Retinal pigment epithelial cell (primary cell): ENCODE measurements around the gene MYRF.

Source experiments
- DNase-seq: peaks from one replicate; pipeline ENCODE4 v3.0.0-alpha.2; 2010; ENCODE audit warnings: low read depth
- H3K4me3 ChIP-seq: 2 replicates; pipeline ENCODE4 v1.5.1; 2011; ENCODE audit warnings: mild to moderate bottlenecking, low read length, control low read depth, moderate library complexity
- CTCF ChIP-seq: conservative IDR thresholded peaks from 2 replicates; pipeline ENCODE4 v1.5.1; 2011; ENCODE audit warnings: low read depth, low read length, control low read depth, inconsistent platforms

MYRF gene

GRCh38 chr11:61709572-61709971 is 42.9 kb upstream of the MYRF start:
- no peak for TF ChIP-seq CTCF
- DNase-seq: no peak
- H3K4me3 ChIP-seq: no peak overlapping the region

- H3K4me3 ChIP-seq: no peak overlapping the region
- no peak for TF ChIP-seq CTCF
- DNase-seq: no peak
Observed at GRCh38 chr11:61710019-61710418, 42.4 kb upstream of the MYRF start.

GRCh38 chr11:61711037-61711436 is 41.4 kb upstream of the MYRF start:
- no peak for TF ChIP-seq CTCF
- DNase-seq: no peak
- H3K4me3 ChIP-seq: no peak overlapping the region

GRCh38 chr11:61711498-61711897 is 40.9 kb upstream of the MYRF start:
- no peak for TF ChIP-seq CTCF
- no peak overlapping the region for H3K4me3 ChIP-seq
- DNase-seq: no peak

- no peak for DNase-seq
- TF ChIP-seq CTCF: no peak
- H3K4me3 ChIP-seq: no peak overlapping the region
Observed at GRCh38 chr11:61712314-61712713, 40.1 kb upstream of the MYRF start.

GRCh38 chr11:61712846-61713245 is 39.6 kb upstream of the MYRF start:
- no peak for DNase-seq
- H3K4me3 ChIP-seq: no peak overlapping the region
- TF ChIP-seq CTCF: no peak

GRCh38 chr11:61713464-61713863 is 39.0 kb upstream of the MYRF start:
- H3K4me3 ChIP-seq: no peak overlapping the region
- TF ChIP-seq CTCF: no peak
- DNase-seq: no peak
